CD4-positive, alpha-beta T cell treated with Interleukin-2 at 100 ng/mL for 4 hours (primary cell): ENCODE results near the gene FAM53B.

ENCODE experiments used
- DNase-seq: peaks from one replicate; pipeline ENCODE4 v3.0.0-alpha.2; 2020; ENCODE audit warnings: low spot score

The FAM53B gene

GRCh38 chr10:124709861-124710260 is 34.3 kb downstream of the FAM53B start:
- DNase-seq, result no peak

- no peak for DNase-seq
Observed at GRCh38 chr10:124708922-124709520, 35.2 kb downstream of the FAM53B start.

- no peak for DNase-seq
Observed at GRCh38 chr10:124708246-124708779, 35.9 kb downstream of the FAM53B start.

GRCh38 chr10:124707551-124707950 is 36.6 kb downstream of the FAM53B start:
- DNase-seq, result no peak

- DNase-seq, result no peak
Observed at GRCh38 chr10:124707144-124707467, 37.1 kb downstream of the FAM53B start.

GRCh38 chr10:124706462-124707143 is 37.6 kb downstream of the FAM53B start:
- DNase-seq, result no peak

GRCh38 chr10:124705817-124706461 is 38.2 kb downstream of the FAM53B start:
- no peak for DNase-seq

- DNase-seq, result no peak
Observed at GRCh38 chr10:124705381-124705740, 38.8 kb downstream of the FAM53B start.

- no peak for DNase-seq
Observed at GRCh38 chr10:124704428-124705380, 39.5 kb downstream of the FAM53B start.

GRCh38 chr10:124703778-124704427 is 40.3 kb downstream of the FAM53B start:
- no peak for DNase-seq

GRCh38 chr10:124703372-124703771 is 40.8 kb downstream of the FAM53B start:
- DNase-seq, result no peak

- peak; percentile 54 for DNase-seq
Observed at GRCh38 chr10:124701881-124702656, 42.1 kb downstream of the FAM53B start.

- DNase-seq, result no peak
Observed at GRCh38 chr10:124701435-124701834, 42.7 kb downstream of the FAM53B start.

GRCh38 chr10:124701038-124701365 is 43.2 kb downstream of the FAM53B start:
- DNase-seq, result no peak

GRCh38 chr10:124700293-124701037 is 43.7 kb downstream of the FAM53B start:
- DNase-seq, result no peak

- no peak for DNase-seq
Observed at GRCh38 chr10:124699471-124700292, 44.5 kb downstream of the FAM53B start.

- no peak for DNase-seq
Observed at GRCh38 chr10:124698545-124699469, 45.4 kb downstream of the FAM53B start.

GRCh38 chr10:124697837-124698544 is 46.2 kb downstream of the FAM53B start:
- peak; percentile 59 for DNase-seq
